Vagina (tissue), 2 donors: ENCODE measurements around the gene RBM20.

Experiments used
- POLR2A ChIP-seq, 2 donors: fragments of 450-650 bp; IDR thresholded peaks; one replicate each; pipeline ENCODE4 v1.6.1; 2017; ENCODE audit warnings: antibody characterized with exemption in 2 of 2, mild to moderate bottlenecking in 2 of 2, moderate library complexity in 2 of 2
- POLR2AphosphoS5 ChIP-seq, 2 donors: sonication (generic); formaldehyde crosslinking; IDR thresholded peaks; one replicate each; pipeline ENCODE4 v1.9.0; 2017; ENCODE audit warnings: antibody characterized with exemption in 2 of 2, mild to moderate bottlenecking in 2 of 2, low read depth in 1 of 2; ENCODE audit not compliant: insufficient read depth in 1 of 2
- TF ChIP-seq, protein P1 (sequence below), 3 experiments: fragments of 450-650 bp in 2 of 3; fragments of 200-600 bp in 1 of 3; sonication (generic) in 1 of 3; IDR thresholded peaks; one replicate each; pipeline ENCODE4 v1.5.1; 2017 to 2019; ENCODE audit warnings: antibody characterized with exemption in 3 of 3, mild to moderate bottlenecking in 2 of 3, moderate library complexity in 2 of 3

DNA sequence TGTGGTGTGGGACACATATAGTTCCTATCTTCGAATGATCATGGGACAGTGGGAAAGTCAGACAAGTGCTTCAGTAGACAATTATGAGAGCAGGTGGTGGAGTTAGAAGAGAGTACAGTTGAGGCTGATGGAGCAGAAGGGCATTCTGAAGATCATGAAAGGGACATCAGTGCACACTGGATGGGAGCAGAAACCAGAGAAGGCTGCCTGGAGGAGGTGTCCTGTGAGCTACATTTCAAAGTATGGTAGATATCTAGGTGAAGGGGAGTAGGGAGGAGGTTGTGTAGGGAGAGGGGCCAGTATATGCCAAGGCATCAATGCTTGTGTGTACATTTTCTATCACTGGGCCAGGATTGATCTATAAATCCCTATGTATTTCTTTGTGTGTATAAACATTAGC lies 127.3 kb downstream of the RBM20 start:
- TF ChIP-seq POLR2AphosphoS5 (IDR thresholded peaks at IDR 0.05; ENCODE audit: insufficient read depth in 1 of 2, low read depth in 1 of 2) (no peak), POLR2A (IDR thresholded peaks at IDR 0.05) (no peak)
- TF ChIP-seq, protein P1, sequence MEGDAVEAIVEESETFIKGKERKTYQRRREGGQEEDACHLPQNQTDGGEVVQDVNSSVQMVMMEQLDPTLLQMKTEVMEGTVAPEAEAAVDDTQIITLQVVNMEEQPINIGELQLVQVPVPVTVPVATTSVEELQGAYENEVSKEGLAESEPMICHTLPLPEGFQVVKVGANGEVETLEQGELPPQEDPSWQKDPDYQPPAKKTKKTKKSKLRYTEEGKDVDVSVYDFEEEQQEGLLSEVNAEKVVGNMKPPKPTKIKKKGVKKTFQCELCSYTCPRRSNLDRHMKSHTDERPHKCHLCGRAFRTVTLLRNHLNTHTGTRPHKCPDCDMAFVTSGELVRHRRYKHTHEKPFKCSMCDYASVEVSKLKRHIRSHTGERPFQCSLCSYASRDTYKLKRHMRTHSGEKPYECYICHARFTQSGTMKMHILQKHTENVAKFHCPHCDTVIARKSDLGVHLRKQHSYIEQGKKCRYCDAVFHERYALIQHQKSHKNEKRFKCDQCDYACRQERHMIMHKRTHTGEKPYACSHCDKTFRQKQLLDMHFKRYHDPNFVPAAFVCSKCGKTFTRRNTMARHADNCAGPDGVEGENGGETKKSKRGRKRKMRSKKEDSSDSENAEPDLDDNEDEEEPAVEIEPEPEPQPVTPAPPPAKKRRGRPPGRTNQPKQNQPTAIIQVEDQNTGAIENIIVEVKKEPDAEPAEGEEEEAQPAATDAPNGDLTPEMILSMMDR (IDR thresholded peaks at IDR 0.05): no peak
